ENCODE results near the gene MED8. TPM values are rescaled to one million over a fixed set of nuclear protein-coding genes. Genes with fewer than 3 reads are reported as not detected.

Gene MED8
- polyA plus RNA-seq, 3 donors, result 40.0 to 41.5 (median 40.0) TPM

- DNase-seq (ENCODE audit: low read depth in 3 of 3, low spot score in 2 of 3), result no peak
These were observed 49.9 kb downstream of the MED8 start for GRCh38 chr1:43339584-43340232.

DNA sequence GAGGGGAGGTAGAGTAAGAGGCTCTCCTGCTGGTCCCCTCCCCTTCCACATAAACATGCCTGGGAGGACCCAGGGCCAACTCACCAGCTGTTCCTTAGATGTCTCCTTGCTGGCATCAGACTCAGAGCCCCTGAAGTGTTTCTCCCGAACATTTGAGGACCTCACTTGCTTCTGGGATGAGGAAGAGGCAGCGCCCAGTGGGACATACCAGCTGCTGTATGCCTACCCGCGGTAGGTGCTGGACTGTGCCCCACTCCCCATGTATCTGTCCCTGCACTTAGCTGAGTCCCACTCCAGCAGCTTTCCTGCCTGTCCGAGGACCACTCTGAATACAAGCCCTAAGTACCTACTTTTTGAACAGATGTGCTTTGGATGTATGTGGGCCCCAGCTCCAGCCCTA lies 51.6 kb downstream of the MED8 start:
- DNase-seq (ENCODE audit: low read depth in 3 of 3, low spot score in 2 of 3), result no peak

GRCh38 chr1:43337588-43337987 lies 52.0 kb downstream of the MED8 start, which contains the start of gene MPL:
Gene MPL, plus strand, starts transcription at chr1:43337818. Its CDS starts 31 bp downstream, at chr1:43337849.
- DNase-seq (ENCODE audit: low read depth in 3 of 3, low spot score in 2 of 3), result no peak

- DNase-seq (ENCODE audit: low read depth in 3 of 3, low spot score in 2 of 3), result no peak
These were observed 55.0 kb downstream of the MED8 start for GRCh38 chr1:43334453-43335205.

Other genes starting within 250 kb of the MED8 start
- 10 to 100 TPM; 74.4 to 81.7 (median 77.5) TPM for gene EBNA1BP2, start 217.5 kb downstream of the MED8 start, polyA plus RNA-seq (ENCODE audit: insufficient read length in 3 of 3)
- gene CFAP57, start 217.5 kb downstream of the MED8 start, polyA plus RNA-seq (ENCODE audit: insufficient read length in 3 of 3), result 1 to 10 TPM; 2.7 to 3.6 (median 3.1) TPM
- 10 to 100 TPM; 13.6 to 15.9 (median 13.7) TPM for gene TMEM125, start 119.8 kb downstream of the MED8 start, polyA plus RNA-seq (ENCODE audit: insufficient read length in 3 of 3)
- 10 to 100 TPM; 25.6 to 27.8 (median 26.5) TPM for gene C1orf210, start 104.2 kb downstream of the MED8 start, polyA plus RNA-seq (ENCODE audit: insufficient read length in 3 of 3)
- gene TIE1, start 88.8 kb downstream of the MED8 start, polyA plus RNA-seq (ENCODE audit: insufficient read length in 3 of 3), result 10 to 100 TPM; 42.6 to 51.4 (median 44.6) TPM
- under 1 TPM; 0.50 to 0.87 (median 0.55) TPM for gene MPL, start 52.0 kb downstream of the MED8 start, polyA plus RNA-seq (ENCODE audit: insufficient read length in 3 of 3)
- 10 to 100 TPM; 37.6 to 40.6 (median 38.2) TPM for gene CDC20, start 30.8 kb downstream of the MED8 start, polyA plus RNA-seq (ENCODE audit: insufficient read length in 3 of 3)
- 10 to 100 TPM; 78.1 to 90.0 (median 89.8) TPM for gene ELOVL1, start 21.8 kb downstream of the MED8 start, polyA plus RNA-seq (ENCODE audit: insufficient read length in 3 of 3)
- 10 to 100 TPM; 15.9 to 17.9 (median 16.7) TPM for gene SZT2, start 99 bp upstream of the MED8 start, polyA plus RNA-seq (ENCODE audit: insufficient read length in 3 of 3)
- gene HYI, start 64.1 kb upstream of the MED8 start, polyA plus RNA-seq (ENCODE audit: insufficient read length in 3 of 3), result 10 to 100 TPM; 32.8 to 35.4 (median 33.4) TPM
- gene PTPRF, start 141.1 kb upstream of the MED8 start, polyA plus RNA-seq (ENCODE audit: insufficient read length in 3 of 3), result 100 to 1,000 TPM; 219 to 247 (median 227) TPM

Measured in right renal cortex interstitium (tissue), 3 donors.